Memory B cell (primary cell): ENCODE results near the gene SPEF2.

Experiments used
- ATAC-seq: fragments of 150-1000 bp; cut with Tn5 transposase; 2 replicates; pipeline ENCODE4 v1.10.0; 2021; ENCODE audit warnings: low read depth, mild to moderate bottlenecking, moderate library complexity
- DNase-seq, 2 donors: peaks; one replicate each; pipeline ENCODE4 v3.0.0; 2022; ENCODE audit warnings: low spot score in 2 of 2
- H3K27ac Mint-ChIP-seq: one replicate; pipeline ENCODE4 v1.8.0; 2022; ENCODE audit warnings: mild to moderate bottlenecking, moderate library complexity, mixed read lengths
- H3K27me3 Mint-ChIP-seq: one replicate; pipeline ENCODE4 v1.8.0; 2022; ENCODE audit warnings: mixed read lengths
- H3K36me3 Mint-ChIP-seq: one replicate; pipeline ENCODE4 v1.8.0; 2022; ENCODE audit warnings: mild to moderate bottlenecking, mixed read lengths
- H3K4me1 Mint-ChIP-seq: one replicate; pipeline ENCODE4 v1.8.0; 2022; ENCODE audit warnings: mixed read lengths
- H3K4me3 Mint-ChIP-seq: one replicate; pipeline ENCODE4 v1.8.0; 2022; ENCODE audit warnings: mild to moderate bottlenecking, moderate library complexity, mixed read lengths
- H3K9me3 Mint-ChIP-seq: one replicate; pipeline ENCODE4 v1.8.0; 2022; ENCODE audit warnings: mixed read lengths

Gene SPEF2

GRCh38 chr5:35857606-35858205, 240.0 kb downstream of the SPEF2 start:
- H3K4me3 Mint-ChIP-seq, result no peak overlapping the region
- no peaks in the 10 kb centered on the region for H3K27me3 Mint-ChIP-seq
- DNase-seq, result no peak
- H3K27ac Mint-ChIP-seq, result no peak overlapping the region
- no peak for ATAC-seq
- H3K36me3 Mint-ChIP-seq, result no peaks in the 10 kb centered on the region
- no peaks in the 10 kb centered on the region for H3K9me3 Mint-ChIP-seq
- H3K4me1 Mint-ChIP-seq, result no peaks in the 10 kb centered on the region

GRCh38 chr5:35859101-35859661, 241.5 kb downstream of the SPEF2 start:
- ATAC-seq, result no peak
- H3K27me3 Mint-ChIP-seq, result no peaks in the 10 kb centered on the region
- DNase-seq, result no peak
- no peak overlapping the region for H3K27ac Mint-ChIP-seq
- H3K4me1 Mint-ChIP-seq, result no peaks in the 10 kb centered on the region
- H3K36me3 Mint-ChIP-seq, result no peaks in the 10 kb centered on the region
- no peak overlapping the region for H3K4me3 Mint-ChIP-seq
- no peaks in the 10 kb centered on the region for H3K9me3 Mint-ChIP-seq

- Mint-ChIP-seq H3K27me3 (no peaks in the 10 kb centered on the region), H3K9me3 (peaks cover 2% of the 10 kb centered on the region), H3K27ac (no peak overlapping the region), H3K4me1 (no peaks in the 10 kb centered on the region), H3K36me3 (no peaks in the 10 kb centered on the region), H3K4me3 (no peak overlapping the region)
- DNase-seq (no peak), ATAC-seq (no peak)
These were observed 243.0 kb downstream of the SPEF2 start for GRCh38 chr5:35860686-35861085.

- H3K36me3 Mint-ChIP-seq, result no peaks in the 10 kb centered on the region
- H3K27me3 Mint-ChIP-seq, result no peaks in the 10 kb centered on the region
- H3K27ac Mint-ChIP-seq, result no peak overlapping the region
- H3K9me3 Mint-ChIP-seq, result peaks cover 2% of the 10 kb centered on the region
- no peak for DNase-seq
- no peak overlapping the region for H3K4me3 Mint-ChIP-seq
- no peaks in the 10 kb centered on the region for H3K4me1 Mint-ChIP-seq
- ATAC-seq, result no peak
These were observed 244.1 kb downstream of the SPEF2 start for GRCh38 chr5:35861718-35862117.

- Mint-ChIP-seq H3K4me1 (no peaks in the 10 kb centered on the region), H3K9me3 (peaks cover 2% of the 10 kb centered on the region), H3K27me3 (no peaks in the 10 kb centered on the region), H3K27ac (no peak overlapping the region), H3K36me3 (no peaks in the 10 kb centered on the region), H3K4me3 (no peak overlapping the region)
- ATAC-seq (no peak), DNase-seq (no peak)
These were observed 244.5 kb downstream of the SPEF2 start for GRCh38 chr5:35862126-35862525.

GRCh38 chr5:35863159-35863558, 245.5 kb downstream of the SPEF2 start:
- Mint-ChIP-seq H3K4me1 (no peaks in the 10 kb centered on the region), H3K4me3 (no peak overlapping the region), H3K9me3 (peaks cover 2% of the 10 kb centered on the region), H3K27ac (no peak overlapping the region), H3K27me3 (no peaks in the 10 kb centered on the region), H3K36me3 (no peaks in the 10 kb centered on the region)
- ATAC-seq, result no peak
- no peak for DNase-seq
